Tibial nerve (tissue), 4 donors: ENCODE data around the gene DSG3. TPM values are rescaled to one million over a fixed set of nuclear protein-coding genes. Genes with fewer than 3 reads are reported as not detected.
"Not testable (repeated sequence)": the region's sequence is repeated elsewhere in the genome, so short reads cannot be mapped to it uniquely, and the experiment has no call there.

Source experiments
- DNase-seq, 2 donors: peaks; one replicate each; pipeline ENCODE4 v3.0.0-alpha.2; 2019; ENCODE audit warnings: low spot score in 2 of 2
- H3K27ac ChIP-seq, 4 donors: fragments of 200-600 bp; sonication (generic) in 3 of 4; one replicate each; pipeline ENCODE4 v1.5.1; 2017 to 2019; ENCODE audit warnings: mild to moderate bottlenecking in 1 of 4
- H3K27me3 ChIP-seq, 2 donors: fragments of 200-600 bp; sonication (generic) in 1 of 2; one replicate each; pipeline versions ENCODE4 v1.5.1 to v1.6.0; 2017 to 2019
- H3K36me3 ChIP-seq, 3 donors: fragments of 200-600 bp; sonication (generic); one replicate each; pipeline ENCODE4 v1.5.1; 2018 to 2019
- H3K4me1 ChIP-seq, 4 donors: fragments of 200-600 bp; sonication (generic) in 3 of 4; one replicate each; pipeline ENCODE4 v1.5.1; 2017 to 2019
- H3K4me3 ChIP-seq, 4 donors: fragments of 200-600 bp; sonication (generic) in 3 of 4; one replicate each; pipeline ENCODE4 v1.5.1; 2017 to 2019; ENCODE audit warnings: mild to moderate bottlenecking in 1 of 4, moderate library complexity in 1 of 4
- H3K9me3 ChIP-seq, 4 donors: fragments of 200-600 bp; sonication (generic) in 3 of 4; one replicate each; pipeline ENCODE4 v1.5.1; 2017 to 2019
- CTCF ChIP-seq, 5 experiments: fragments of 200-600 bp in 3 of 5; fragments of 450-650 bp in 2 of 5; sonication (generic) in 3 of 5; IDR thresholded peaks; one replicate each; pipeline ENCODE4 v1.5.1; 2016 to 2019; ENCODE audit warnings: antibody characterized with exemption in 5 of 5, mild to moderate bottlenecking in 3 of 5, moderate library complexity in 2 of 5
- EP300 ChIP-seq, 2 donors: sonication (generic); formaldehyde crosslinking; IDR thresholded peaks; one replicate each; pipeline ENCODE4 v1.6.1; 2017; ENCODE audit warnings: antibody characterized with exemption in 2 of 2, mild to moderate bottlenecking in 1 of 2
- POLR2A ChIP-seq, 2 donors: fragments of 450-650 bp; IDR thresholded peaks; one replicate each; pipeline ENCODE4 v1.6.1; 2017; ENCODE audit warnings: antibody characterized with exemption in 2 of 2, mild to moderate bottlenecking in 2 of 2, moderate library complexity in 2 of 2
- WGBS, 2 donors: methylation state at CpG; one replicate each; pipeline ENCODE4 v1.1.5; 2018; 5-methylcytosine and 5-hydroxymethylcytosine counted together
- total RNA-seq, 4 donors: library from RNA; depleted of rRNA; stranded (reverse); fragments of >200 nt; gene quantifications; one replicate each; pipeline ENCODE4 v1.1.0, GENCODE V29; 2016

The DSG3 gene
- total RNA-seq, 4 donors from 2014 or later = not detected

GRCh38 chr18:31500051-31500688 lies 52.6 kb downstream of the DSG3 start:
- TF ChIP-seq POLR2A (IDR thresholded peaks at IDR 0.05) (no peak), EP300 (IDR thresholded peaks at IDR 0.05) (no peak), CTCF (IDR thresholded peaks at IDR 0.05) (no peak)
- WGBS, 2 donors = 72 to 74% methylated on average over 6 of the region's 6 CpGs
- Histone ChIP-seq H3K36me3 (no peaks in the 10 kb centered on the region), H3K4me3 (no peak overlapping the region), H3K9me3 (no peaks in the 10 kb centered on the region), H3K4me1 (peaks cover 0 to 17% (median 0%) of the 10 kb centered on the region in 4 donors), H3K27ac (no peak overlapping the region), H3K27me3 (peaks cover 0 to 35% of the 10 kb centered on the region in 2 donors)
- DNase-seq = no peak

GRCh38 chr18:31503011-31503410 lies 55.5 kb downstream of the DSG3 start:
- DNase-seq = no peak
- no peaks in the 10 kb centered on the region for H3K36me3 ChIP-seq
- TF ChIP-seq CTCF (IDR thresholded peaks at IDR 0.05) = no peak
- no peak for TF ChIP-seq POLR2A (IDR thresholded peaks at IDR 0.05)
- no peak for TF ChIP-seq EP300 (IDR thresholded peaks at IDR 0.05)
- peaks cover 0 to 11% (median 0%) of the 10 kb centered on the region in 4 donors for H3K4me1 ChIP-seq
- 94 to 97% methylated on average over 4 of the region's 4 CpGs for WGBS, 2 donors
- peaks cover 0 to 23% of the 10 kb centered on the region in 2 donors for H3K27me3 ChIP-seq
- no peaks in the 10 kb centered on the region for H3K9me3 ChIP-seq
- no peak overlapping the region for H3K27ac ChIP-seq
- no peak overlapping the region for H3K4me3 ChIP-seq

- no peak overlapping the region for H3K4me3 ChIP-seq
- no peak for TF ChIP-seq CTCF (IDR thresholded peaks at IDR 0.05)
- TF ChIP-seq POLR2A (IDR thresholded peaks at IDR 0.05) = no peak
- no peak for TF ChIP-seq EP300 (IDR thresholded peaks at IDR 0.05)
- no peaks in the 10 kb centered on the region for H3K4me1 ChIP-seq
- WGBS, 2 donors = 80 to 85% methylated on average over 10 of the region's 10 CpGs
- no peak overlapping the region for H3K27ac ChIP-seq
- peaks cover 0 to 8% of the 10 kb centered on the region in 2 donors for H3K27me3 ChIP-seq
- no peaks in the 10 kb centered on the region for H3K36me3 ChIP-seq
- H3K9me3 ChIP-seq = no peaks in the 10 kb centered on the region
- DNase-seq = no peak
Observed at GRCh38 chr18:31504455-31505147, 57.1 kb downstream of the DSG3 start.

GRCh38 chr18:31505156-31505555 lies 57.6 kb downstream of the DSG3 start:
- no peaks in the 10 kb centered on the region for H3K36me3 ChIP-seq
- no peak for DNase-seq
- H3K4me1 ChIP-seq = no peaks in the 10 kb centered on the region
- no peak overlapping the region for H3K27ac ChIP-seq
- no peak for TF ChIP-seq POLR2A (IDR thresholded peaks at IDR 0.05)
- no peak for TF ChIP-seq CTCF (IDR thresholded peaks at IDR 0.05)
- TF ChIP-seq EP300 (IDR thresholded peaks at IDR 0.05) = no peak
- WGBS, 2 donors = 75 to 85% methylated on average over 6 of the region's 6 CpGs
- peaks cover 0 to 6% of the 10 kb centered on the region in 2 donors for H3K27me3 ChIP-seq
- no peaks in the 10 kb centered on the region for H3K9me3 ChIP-seq
- H3K4me3 ChIP-seq = no peak overlapping the region

GRCh38 chr18:31506024-31506742 lies 58.6 kb downstream of the DSG3 start:
- H3K4me3 ChIP-seq = no peak overlapping the region
- peak in 1 of 5 experiments; percentile 16 for TF ChIP-seq CTCF (IDR thresholded peaks at IDR 0.05)
- TF ChIP-seq POLR2A (IDR thresholded peaks at IDR 0.05) = no peak
- TF ChIP-seq EP300 (IDR thresholded peaks at IDR 0.05) = no peak
- no peaks in the 10 kb centered on the region for H3K4me1 ChIP-seq
- 60 to 71% methylated on average over 5 of the region's 5 CpGs for WGBS, 2 donors
- no peak for DNase-seq
- H3K36me3 ChIP-seq = no peaks in the 10 kb centered on the region
- H3K27ac ChIP-seq = no peak overlapping the region
- peaks cover 0 to 4% of the 10 kb centered on the region in 2 donors for H3K27me3 ChIP-seq
- H3K9me3 ChIP-seq = no peaks in the 10 kb centered on the region

- 98 to 100% methylated on average over 2 of the region's 2 CpGs for WGBS, 2 donors
Observed at GRCh38 chr18:31507124-31507523, 59.6 kb downstream of the DSG3 start.

More at GRCh38 chr18:31507124-31507523, 59.6 kb downstream of the DSG3 start:
- H3K4me1 ChIP-seq, H3K27ac ChIP-seq, H3K4me3 ChIP-seq, H3K36me3 ChIP-seq, H3K9me3 ChIP-seq, DNase-seq, H3K27me3 ChIP-seq: not testable (repeated sequence)
